ENCODE measurements around the gene DNAL4. TPM values are rescaled to one million over a fixed set of nuclear protein-coding genes. Genes with fewer than 3 reads are reported as not detected.

DNAL4 gene
- polyA plus RNA-seq, 1 experiment = 12.6 TPM

DNA sequence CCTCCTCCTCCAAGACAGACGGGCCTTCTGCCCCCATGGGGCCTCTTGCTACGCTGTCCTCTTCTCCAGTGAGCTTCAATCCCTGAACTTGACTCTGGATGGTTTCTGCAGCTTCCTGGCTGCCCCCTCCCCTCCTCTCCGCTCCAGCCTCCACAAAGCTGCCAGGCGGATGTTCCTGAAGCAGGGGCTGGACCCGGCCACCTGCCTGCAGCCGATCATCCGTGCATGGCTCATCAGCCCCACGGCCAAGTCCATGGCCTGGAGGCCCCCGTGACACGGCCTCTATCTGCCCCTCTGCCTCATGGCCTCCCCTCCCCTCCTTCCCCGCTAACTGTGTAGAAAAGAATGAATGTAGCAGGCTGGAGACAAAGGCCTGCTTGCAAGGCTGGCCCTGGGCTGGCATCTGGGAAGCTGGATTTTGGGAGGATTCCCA lies 31.4 kb downstream of the DNAL4 start:
- H3K4me3 ChIP-seq (ENCODE audit: low read depth, low read length) = no peak overlapping the region
- H3K27me3 ChIP-seq (ENCODE audit: control insufficient read depth, insufficient read depth, low read length) = no peaks in the 10 kb centered on the region
- CTCF ChIA-PET = no interaction called here
- no peaks in the 10 kb centered on the region for H3K9me3 ChIP-seq (ENCODE audit: control insufficient read depth, insufficient read depth, low read length)
- TF ChIP-seq, protein P1, sequence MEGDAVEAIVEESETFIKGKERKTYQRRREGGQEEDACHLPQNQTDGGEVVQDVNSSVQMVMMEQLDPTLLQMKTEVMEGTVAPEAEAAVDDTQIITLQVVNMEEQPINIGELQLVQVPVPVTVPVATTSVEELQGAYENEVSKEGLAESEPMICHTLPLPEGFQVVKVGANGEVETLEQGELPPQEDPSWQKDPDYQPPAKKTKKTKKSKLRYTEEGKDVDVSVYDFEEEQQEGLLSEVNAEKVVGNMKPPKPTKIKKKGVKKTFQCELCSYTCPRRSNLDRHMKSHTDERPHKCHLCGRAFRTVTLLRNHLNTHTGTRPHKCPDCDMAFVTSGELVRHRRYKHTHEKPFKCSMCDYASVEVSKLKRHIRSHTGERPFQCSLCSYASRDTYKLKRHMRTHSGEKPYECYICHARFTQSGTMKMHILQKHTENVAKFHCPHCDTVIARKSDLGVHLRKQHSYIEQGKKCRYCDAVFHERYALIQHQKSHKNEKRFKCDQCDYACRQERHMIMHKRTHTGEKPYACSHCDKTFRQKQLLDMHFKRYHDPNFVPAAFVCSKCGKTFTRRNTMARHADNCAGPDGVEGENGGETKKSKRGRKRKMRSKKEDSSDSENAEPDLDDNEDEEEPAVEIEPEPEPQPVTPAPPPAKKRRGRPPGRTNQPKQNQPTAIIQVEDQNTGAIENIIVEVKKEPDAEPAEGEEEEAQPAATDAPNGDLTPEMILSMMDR (IDR thresholded peaks at IDR 0.05; ENCODE audit: low read depth, low read length) = no peak
- POLR2A ChIA-PET = interaction anchor here (0.7 kb wide), 1 partner anchor 344 kb away, joined by 3 read pairs; no protein-coding TSS in a partner anchor
- H3K27ac ChIP-seq (ENCODE audit: low read depth, low read length) = no peak overlapping the region
- no peak for DNase-seq (ENCODE audit: low read depth, low spot score)

DNA sequence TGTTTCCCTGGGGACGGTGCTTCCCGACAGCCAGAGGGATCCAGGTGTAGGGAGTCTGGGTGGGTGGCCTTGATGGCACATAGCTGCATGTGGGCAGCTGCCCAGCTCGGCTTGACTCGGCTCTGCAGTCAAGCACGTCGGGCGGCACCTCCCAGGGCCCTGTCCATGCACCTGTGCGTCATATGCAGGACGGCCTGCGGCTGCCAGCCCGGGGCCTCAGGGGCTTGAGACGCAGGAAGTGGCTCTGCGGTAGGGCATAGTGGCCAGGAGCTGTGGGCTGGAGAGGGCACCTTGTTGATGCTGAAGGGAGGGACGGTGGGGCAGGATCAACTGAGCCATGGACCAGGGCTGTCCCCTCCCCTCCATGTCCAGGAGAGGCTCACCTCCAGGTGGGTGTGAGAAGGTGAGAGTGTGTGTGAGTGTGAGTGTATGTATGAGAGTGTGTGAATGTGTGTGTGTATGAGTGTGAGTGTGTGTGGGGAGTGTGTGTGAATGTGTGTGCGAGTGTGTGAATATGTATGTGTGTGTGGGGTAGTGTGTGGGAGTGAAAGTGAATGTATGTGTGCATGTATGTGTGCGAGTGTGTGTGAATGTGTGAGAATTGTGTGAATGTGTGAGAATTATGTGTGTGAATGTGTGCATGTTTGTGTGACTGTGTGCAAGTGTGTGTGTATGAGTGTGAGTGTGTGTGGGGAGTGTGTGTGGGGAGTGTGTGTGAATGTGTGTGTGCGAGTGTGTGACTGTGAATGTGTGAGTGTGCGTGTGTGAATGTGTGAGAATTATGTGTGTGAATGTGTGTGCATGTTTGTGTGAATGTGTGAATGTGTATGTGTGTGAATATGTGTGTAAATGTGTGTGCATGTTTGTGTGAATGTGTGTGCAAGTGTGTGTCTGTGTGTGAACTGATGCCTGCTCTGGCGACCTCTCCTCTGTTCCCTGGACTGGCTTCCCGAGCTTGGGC lies 32.5 kb downstream of the DNAL4 start:
- no peaks in the 10 kb centered on the region for H3K9me3 ChIP-seq (ENCODE audit: control insufficient read depth, insufficient read depth, low read length)

DNA sequence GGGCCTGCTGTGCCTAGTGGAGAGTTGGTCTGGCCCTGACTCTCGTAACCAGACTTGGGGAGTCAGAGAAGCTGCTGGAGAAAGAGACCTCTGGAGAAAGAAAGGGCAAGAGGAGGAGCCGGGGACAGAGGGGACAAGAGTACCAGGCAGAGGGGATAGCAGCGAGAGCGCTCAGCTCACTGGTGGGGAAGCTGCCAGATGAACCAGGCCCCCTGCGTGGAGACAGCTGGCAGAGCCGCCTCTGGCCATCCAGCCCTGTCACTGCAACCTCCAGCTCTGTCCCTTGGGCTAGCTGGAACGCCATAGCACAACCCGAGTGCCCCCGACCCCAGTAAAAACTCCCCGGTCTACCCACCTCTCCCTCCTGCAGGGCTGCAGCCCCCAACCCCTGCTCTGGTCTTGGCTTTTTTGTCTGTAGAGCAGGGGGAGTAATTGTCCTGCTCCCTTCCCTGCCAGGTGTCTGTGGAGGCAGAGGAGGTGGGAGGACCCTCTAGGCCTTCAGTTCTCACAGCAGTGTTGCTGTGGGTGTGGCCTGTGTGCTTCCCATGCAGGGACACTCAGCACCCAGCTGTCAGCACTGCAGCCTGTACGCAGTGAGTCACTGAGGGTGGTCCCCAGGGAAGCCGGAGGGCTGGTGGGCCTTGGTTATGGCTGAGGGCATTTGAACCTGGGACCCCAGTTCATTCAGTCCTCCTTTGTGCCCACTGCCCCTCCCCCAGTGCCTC lies 33.3 kb downstream of the DNAL4 start:
- ChIA-PET CTCF (interaction anchor here (1.1 kb wide), 1 partner anchor 8 kb away, joined by 5 read pairs; no protein-coding TSS in a partner anchor), POLR2A (interaction anchor here (0.6 kb wide), 1 partner anchor 29 kb away, joined by 3 read pairs; no protein-coding TSS in a partner anchor)
- Histone ChIP-seq H3K4me3 (ENCODE audit: low read depth, low read length) (no peak overlapping the region), H3K9me3 (ENCODE audit: control insufficient read depth, insufficient read depth, low read length) (no peaks in the 10 kb centered on the region; the same call in 1 of the 2 replicates), H3K27me3 (ENCODE audit: control insufficient read depth, insufficient read depth, low read length) (no peaks in the 10 kb centered on the region), H3K27ac (ENCODE audit: low read depth, low read length) (no peak overlapping the region)
- TF ChIP-seq, protein P1 (IDR thresholded peaks at IDR 0.05; ENCODE audit: low read depth, low read length) = no peak
- no peak for DNase-seq (ENCODE audit: low read depth, low spot score)

More for the DNA sequence above, 32.5 kb downstream of the DNAL4 start:
- H3K27ac ChIP-seq (ENCODE audit: low read depth, low read length) = no peak overlapping the region
- DNase-seq (ENCODE audit: low read depth, low spot score) = no peak
- TF ChIP-seq, protein P1 (IDR thresholded peaks at IDR 0.05; ENCODE audit: low read depth, low read length) = no peak
- ChIA-PET POLR2A (interaction anchor here (0.6 to 0.7 kb wide), 2 partner anchors 29 to 345 kb away, joined by 3 read pairs; no protein-coding TSS in a partner anchor), CTCF (no interaction called here)
- H3K27me3 ChIP-seq (ENCODE audit: control insufficient read depth, insufficient read depth, low read length) = no peaks in the 10 kb centered on the region
- H3K4me3 ChIP-seq (ENCODE audit: low read depth, low read length) = no peak overlapping the region

DNA sequence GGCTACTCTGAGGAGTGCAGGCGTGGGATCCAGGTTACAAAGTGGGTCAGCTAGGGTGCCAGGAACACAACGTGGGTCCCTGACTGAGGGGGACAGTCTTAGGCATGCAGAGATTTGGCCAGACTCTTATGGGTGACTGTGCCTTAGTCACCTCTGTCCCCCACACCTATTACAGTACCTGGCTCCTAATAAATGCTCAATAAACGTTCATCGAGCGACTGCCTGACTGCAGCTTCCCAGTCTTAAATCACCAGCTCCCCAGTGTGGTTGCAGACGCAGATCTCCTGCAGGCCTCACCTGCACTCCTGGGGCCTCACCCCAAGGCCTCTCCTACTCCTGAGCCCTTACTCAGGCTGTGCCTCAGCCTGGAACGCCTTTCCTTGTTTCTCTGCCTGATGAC lies 34.9 kb downstream of the DNAL4 start:
- Histone ChIP-seq H3K27ac (ENCODE audit: low read depth, low read length) (no peak overlapping the region), H3K4me3 (ENCODE audit: low read depth, low read length) (no peak overlapping the region), H3K9me3 (ENCODE audit: control insufficient read depth, insufficient read depth, low read length) (no peaks in the 10 kb centered on the region; the same call in 1 of the 2 replicates), H3K27me3 (ENCODE audit: control insufficient read depth, insufficient read depth, low read length) (no peaks in the 10 kb centered on the region)
- CTCF ChIA-PET = interaction anchor here (1.7 kb wide), 1 partner anchor 10 kb away, joined by 16 read pairs; no protein-coding TSS in a partner anchor
- DNase-seq (ENCODE audit: low read depth, low spot score) = no peak
- TF ChIP-seq, protein P1 (IDR thresholded peaks at IDR 0.05; ENCODE audit: low read depth, low read length) = no peak
- POLR2A ChIA-PET = no interaction called here
